Stomach (tissue), 9 donors: ENCODE measurements around the gene MT1A. TPM values are rescaled to one million over a fixed set of nuclear protein-coding genes. Genes with fewer than 3 reads are reported as not detected.

Experiments
- DNase-seq, 2 donors: peaks; one replicate each; pipeline versions ENCODE4 v3.0.0 to v3.0.0-alpha.2; 2013 to 2019
- H3K27ac ChIP-seq, 5 donors: fragments of 200-600 bp in 4 of 5; sonication (generic) in 4 of 5; one replicate each; pipeline ENCODE4 v1.5.1; 2013 to 2019; ENCODE audit warnings: mild to moderate bottlenecking in 1 of 5, moderate library complexity in 1 of 5
- H3K27me3 ChIP-seq, 3 donors: fragments of 200-600 bp; sonication (generic); one replicate each; pipeline ENCODE4 v1.5.1; 2017 to 2019; ENCODE audit warnings: mixed run types in 1 of 3
- H3K36me3 ChIP-seq, 4 donors: fragments of 200-600 bp; sonication (generic); 1 replicate in 3 of 4; 2 replicates in 1 of 4; pipeline ENCODE4 v1.5.1; 2016 to 2019
- H3K4me1 ChIP-seq, 4 donors: fragments of 200-600 bp; sonication (generic); one replicate each; pipeline ENCODE4 v1.5.1; 2016 to 2019
- H3K4me3 ChIP-seq, 4 donors: fragments of 200-600 bp; sonication (generic) in 3 of 4; one replicate each; pipeline ENCODE4 v1.5.1; 2016 to 2019; ENCODE audit warnings: mild to moderate bottlenecking in 1 of 4
- H3K9me3 ChIP-seq, 4 donors: fragments of 200-600 bp; sonication (generic); one replicate each; pipeline ENCODE4 v1.5.1; 2016 to 2019
- EP300 ChIP-seq: sonication (generic); formaldehyde crosslinking; IDR thresholded peaks from one replicate; pipeline ENCODE4 v1.6.1; 2017; ENCODE audit warnings: antibody characterized with exemption
- POLR2A ChIP-seq, 4 donors: fragments of 450-650 bp; IDR thresholded peaks; one replicate each; pipeline ENCODE4 v1.6.1; 2016; ENCODE audit warnings: antibody characterized with exemption in 4 of 4, control low read depth in 2 of 4, mild to moderate bottlenecking in 1 of 4, moderate library complexity in 1 of 4
- POLR2AphosphoS5 ChIP-seq, 3 donors: sonication (generic); formaldehyde crosslinking; IDR thresholded peaks; one replicate each; pipeline ENCODE4 v1.6.1; 2016; ENCODE audit warnings: antibody characterized with exemption in 3 of 3
- WGBS, 5 donors: extraction: QIAGEN DNeasy Blood & Tissue Kit in 3 of 5; methylation state at CpG; one replicate each; pipeline versions ENCODE4 v1.1.5 to v1.1.7; 2013 to 2018; 5-methylcytosine and 5-hydroxymethylcytosine counted together
- intact Hi-C: fragments of 100-400 bp; cut with DNase I; formaldehyde crosslinking; loops from one replicate; pipeline ENCODE4 v1.15.1; 2023; ENCODE audit warnings: low total_unique reads
- polyA plus RNA-seq, 3 donors: library from polyadenylated mRNA; stranded (reverse); fragments of 200-250 nt; gene quantifications; one replicate each; pipeline ENCODE4 v1.2.3, GENCODE V29; 2013
- total RNA-seq, 5 donors: library from RNA; depleted of rRNA; stranded (reverse); fragments of >200 nt; gene quantifications; one replicate each; pipeline versions ENCODE4 v1.1.0 to v1.2.3, GENCODE V29; 2014 to 2016
- TF ChIP-seq, protein P1 (sequence below), 7 experiments: fragments of 450-650 bp in 4 of 7; fragments of 200-600 bp in 3 of 7; sonication (generic) in 3 of 7; IDR thresholded peaks; one replicate each; pipeline ENCODE4 v1.5.1; 2016 to 2019; ENCODE audit warnings: antibody characterized with exemption in 7 of 7, control low read depth in 2 of 7, mild to moderate bottlenecking in 1 of 7
- donor health status: healthy with polysubstance abuse.
- donor health status: Bipolar disorder and iron deficiency.
- donor health status: healthy.

MT1A gene
- total and polyA plus RNA-seq, 8 donors, result 3.3 to 185 (median 56.7) TPM; not detected in 1

DNA sequence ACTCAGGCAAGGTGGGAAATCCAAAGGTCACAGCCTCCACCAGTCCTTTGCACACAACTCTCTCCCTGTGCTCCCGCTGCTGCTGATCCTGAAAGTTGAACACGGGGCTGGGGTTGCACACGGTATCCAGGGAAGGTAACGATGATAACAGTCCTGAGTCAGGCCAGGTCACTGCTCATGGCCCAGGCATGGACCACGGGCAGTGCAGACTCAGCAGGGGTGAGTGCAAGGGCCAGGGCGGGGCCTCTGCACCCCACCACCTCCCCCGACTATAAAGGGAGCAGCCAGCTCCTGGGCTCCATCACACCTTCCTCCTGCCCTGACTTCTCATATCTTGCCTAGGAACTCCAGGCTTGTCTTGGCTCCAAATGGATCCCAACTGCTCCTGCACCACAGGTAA is 13.1 kb downstream of the MT1A start, which contains the start of gene MT1B:
TSS of gene MT1B (plus strand) at position 301 of the 400 bp plus-strand sequence. CDS start at position 369, 68 bp downstream.
- Histone ChIP-seq H3K4me1 (peaks cover 0 to 22% (median 3%) of the 10 kb centered on the region in 4 donors), H3K9me3 (no peaks in the 10 kb centered on the region), H3K4me3 (no peak within 1 kb of the TSS), H3K27me3 (peaks cover 0 to 30% (median 5%) of the 10 kb centered on the region in 3 donors), H3K36me3 (no peaks in the 10 kb centered on the region), H3K27ac (no peak within 1 kb of the TSS)
- intact Hi-C loops, result no loop called here
- 59 to 73% (median 70%) methylated on average over 6 to 7 of the region's 7 CpGs for WGBS, 5 donors
- no peak for DNase-seq
- TF ChIP-seq EP300 (no peak), POLR2A (IDR thresholded peaks at IDR 0.05) (no peak), POLR2AphosphoS5 (IDR thresholded peaks at IDR 0.05) (no peak)
- TF ChIP-seq, protein P1, sequence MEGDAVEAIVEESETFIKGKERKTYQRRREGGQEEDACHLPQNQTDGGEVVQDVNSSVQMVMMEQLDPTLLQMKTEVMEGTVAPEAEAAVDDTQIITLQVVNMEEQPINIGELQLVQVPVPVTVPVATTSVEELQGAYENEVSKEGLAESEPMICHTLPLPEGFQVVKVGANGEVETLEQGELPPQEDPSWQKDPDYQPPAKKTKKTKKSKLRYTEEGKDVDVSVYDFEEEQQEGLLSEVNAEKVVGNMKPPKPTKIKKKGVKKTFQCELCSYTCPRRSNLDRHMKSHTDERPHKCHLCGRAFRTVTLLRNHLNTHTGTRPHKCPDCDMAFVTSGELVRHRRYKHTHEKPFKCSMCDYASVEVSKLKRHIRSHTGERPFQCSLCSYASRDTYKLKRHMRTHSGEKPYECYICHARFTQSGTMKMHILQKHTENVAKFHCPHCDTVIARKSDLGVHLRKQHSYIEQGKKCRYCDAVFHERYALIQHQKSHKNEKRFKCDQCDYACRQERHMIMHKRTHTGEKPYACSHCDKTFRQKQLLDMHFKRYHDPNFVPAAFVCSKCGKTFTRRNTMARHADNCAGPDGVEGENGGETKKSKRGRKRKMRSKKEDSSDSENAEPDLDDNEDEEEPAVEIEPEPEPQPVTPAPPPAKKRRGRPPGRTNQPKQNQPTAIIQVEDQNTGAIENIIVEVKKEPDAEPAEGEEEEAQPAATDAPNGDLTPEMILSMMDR (IDR thresholded peaks at IDR 0.05), result no peak

DNA sequence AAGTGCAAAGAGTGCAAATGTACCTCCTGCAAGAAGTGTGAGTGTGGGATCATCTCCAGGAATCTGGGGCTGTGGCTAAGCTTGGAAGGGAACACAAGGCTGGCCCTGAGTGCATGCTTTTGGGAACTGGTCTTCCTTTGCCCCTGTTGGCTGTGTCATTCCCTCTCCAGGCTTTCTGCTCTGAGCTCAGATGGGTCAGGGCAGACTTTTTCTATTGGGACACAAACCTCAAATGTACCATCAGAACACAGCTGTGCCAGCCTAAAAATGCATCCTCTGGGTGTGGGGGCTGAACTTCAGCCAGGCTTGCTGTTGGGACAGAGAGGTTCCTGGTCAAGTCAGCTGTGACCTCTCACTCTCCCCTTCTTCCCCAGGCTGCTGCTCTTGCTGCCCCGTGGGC is 14.1 kb downstream of the MT1A start:
- H3K27ac ChIP-seq, result no peak overlapping the region
- peaks cover 0 to 26% (median 8%) of the 10 kb centered on the region in 4 donors for H3K4me1 ChIP-seq
- H3K9me3 ChIP-seq, result no peaks in the 10 kb centered on the region
- H3K36me3 ChIP-seq, result no peaks in the 10 kb centered on the region
- TF ChIP-seq, protein P1 (IDR thresholded peaks at IDR 0.05), result no peak
- TF ChIP-seq EP300, result no peak
- no peak for TF ChIP-seq POLR2A (IDR thresholded peaks at IDR 0.05)
- no peak for TF ChIP-seq POLR2AphosphoS5 (IDR thresholded peaks at IDR 0.05)
- intact Hi-C loops, result no loop called here
- WGBS, 5 donors, result 15 to 73% (median 46%) methylated on average over 1 of the region's 1 CpG
- no peak overlapping the region for H3K4me3 ChIP-seq
- peaks cover 0 to 24% (median 5%) of the 10 kb centered on the region in 3 donors for H3K27me3 ChIP-seq
- DNase-seq, result no peak

DNA sequence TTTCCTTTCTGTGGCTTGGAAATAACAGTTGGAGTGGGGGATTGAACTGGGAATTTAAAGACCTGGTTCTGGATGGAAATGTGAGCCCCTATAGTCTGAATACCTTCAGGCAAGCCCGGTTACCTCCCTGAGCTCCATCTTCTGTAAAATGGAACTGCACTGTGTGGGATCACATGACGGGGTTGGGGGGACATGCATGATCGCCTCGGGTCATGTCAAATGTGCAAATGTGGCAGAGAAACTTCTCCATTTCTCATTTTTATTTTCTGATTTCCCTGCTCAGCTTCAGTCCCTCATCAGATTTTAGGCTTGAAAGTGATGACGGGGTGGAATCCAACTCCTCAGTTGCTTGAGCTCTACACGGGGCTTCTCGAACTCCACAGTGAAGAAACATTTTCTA is 14.8 kb downstream of the MT1A start:
- Histone ChIP-seq H3K36me3 (no peaks in the 10 kb centered on the region), H3K27ac (no peak overlapping the region), H3K4me3 (no peak overlapping the region), H3K9me3 (no peaks in the 10 kb centered on the region), H3K27me3 (peaks cover 0 to 24% (median 0%) of the 10 kb centered on the region in 3 donors), H3K4me1 (peaks cover under 1 to 26% (median 12%) of the 10 kb centered on the region in 4 donors)
- DNase-seq, result no peak
- TF ChIP-seq, protein P1 (IDR thresholded peaks at IDR 0.05), result no peak
- no peak for TF ChIP-seq POLR2A (IDR thresholded peaks at IDR 0.05)
- no peak for TF ChIP-seq POLR2AphosphoS5 (IDR thresholded peaks at IDR 0.05)
- no peak for TF ChIP-seq EP300
- 81 to 89% (median 85%) methylated on average over 7 of the region's 7 CpGs for WGBS, 5 donors
- intact Hi-C loops, result no loop called here

DNA sequence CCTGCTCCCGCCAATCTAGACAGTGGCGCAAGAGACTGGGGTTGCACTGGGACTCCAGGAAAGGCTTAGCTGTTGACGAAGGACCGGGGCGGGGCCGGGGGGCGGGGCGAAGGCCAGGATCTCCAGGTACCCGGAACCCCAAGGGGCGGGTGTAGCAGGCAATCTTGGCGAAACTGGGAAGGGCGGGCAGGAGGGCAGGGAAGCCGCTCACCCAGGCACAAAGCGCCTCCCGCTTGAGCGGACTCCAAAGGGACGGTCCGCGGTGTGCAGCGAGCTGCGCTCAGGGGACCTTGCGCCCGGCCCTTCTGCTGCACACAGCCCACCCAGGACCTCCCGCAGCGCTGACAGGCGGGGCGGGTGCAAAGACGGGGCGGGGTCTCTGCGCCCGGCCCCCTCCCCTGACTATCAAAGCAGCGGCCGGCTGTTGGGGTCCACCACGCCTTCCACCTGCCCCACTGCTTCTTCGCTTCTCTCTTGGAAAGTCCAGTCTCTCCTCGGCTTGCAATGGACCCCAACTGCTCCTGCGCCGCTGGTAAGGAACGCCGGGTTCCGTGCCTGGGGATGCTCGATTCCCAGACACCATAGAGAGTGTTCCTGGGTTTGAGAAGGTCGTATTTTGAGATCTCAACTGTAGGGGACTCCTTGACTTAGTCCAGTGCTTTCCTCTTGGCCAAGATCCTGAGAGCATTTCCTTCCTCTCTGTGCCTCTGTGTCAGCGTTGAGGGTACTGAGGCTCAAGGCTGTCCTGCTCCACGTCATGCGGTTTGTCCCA is 19.3 kb downstream of the MT1A start, which contains the start of gene MT1F:
TSS of gene MT1F (plus strand) at position 405 of the 772 bp plus-strand sequence. CDS start at position 505, 100 bp downstream.
- Histone ChIP-seq H3K27ac (peak within 1 kb of the TSS; percentile 77 to 88 (median 86)), H3K4me3 (peak within 1 kb of the TSS; percentile 51 to 71 (median 58)), H3K9me3 (no peaks in the 10 kb centered on the region), H3K36me3 (no peaks in the 10 kb centered on the region), H3K27me3 (peaks cover 0 to 43% (median 2%) of the 10 kb centered on the region in 3 donors), H3K4me1 (peaks cover 8 to 25% (median 20%) of the 10 kb centered on the region in 4 donors)
- DNase-seq, result peak; percentile 95 to 98
- no peak for TF ChIP-seq POLR2A (IDR thresholded peaks at IDR 0.05)
- peak in 2 of 3 donors; percentile 75 to 80 for TF ChIP-seq POLR2AphosphoS5 (IDR thresholded peaks at IDR 0.05)
- intact Hi-C loops, result no loop called here
- WGBS, 5 donors, result 1 to 2% (median 1%) methylated on average over 21 to 46 of the region's 46 CpGs
